ENCODE data around the gene BCL2L12.
A peak's percentile ranks its signal among the peaks of the same experiment; 100 is the strongest.

BCL2L12 gene

GRCh38 chr19:49665036-49665350 lies 740 bp upstream of the BCL2L12 start:
- no peak for DNase-seq

DNA sequence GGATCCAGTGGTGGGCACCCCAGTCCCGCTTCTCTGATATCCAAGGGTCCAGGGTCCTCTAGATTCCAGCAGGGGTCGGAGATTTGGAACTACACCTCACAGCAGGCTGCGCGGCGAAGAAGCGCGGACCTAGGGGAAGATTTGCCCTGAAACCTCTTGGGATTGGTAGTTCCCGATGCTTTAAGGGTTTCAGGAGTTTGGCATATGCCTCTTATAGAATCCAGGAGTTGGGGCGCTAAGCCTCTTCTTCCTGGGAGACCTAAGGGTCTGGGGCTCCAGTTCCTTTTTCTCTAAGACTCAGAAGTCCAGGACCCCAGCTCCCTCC lies 349 bp downstream of the BCL2L12 start:
- no peak for DNase-seq

DNA sequence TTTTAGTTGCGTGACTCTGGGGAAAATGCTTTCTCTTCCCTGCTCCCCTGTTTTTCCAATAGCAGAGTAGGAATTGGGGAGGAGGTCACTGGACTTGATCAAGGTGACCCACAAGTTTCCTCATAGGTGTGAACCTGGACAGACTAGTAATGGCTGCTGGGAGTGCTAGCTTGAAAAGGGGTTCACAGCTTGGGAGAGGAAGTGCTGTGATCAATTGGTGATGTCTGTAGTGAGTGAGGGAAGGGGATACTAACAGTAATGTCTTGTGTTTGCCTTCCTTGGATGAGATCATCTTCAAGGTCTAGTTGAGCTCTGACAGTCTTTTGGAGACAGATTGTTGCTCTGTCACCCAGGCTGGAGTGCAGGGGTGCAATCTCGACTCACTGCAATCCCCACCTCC lies 1.7 kb downstream of the BCL2L12 start:
- no peak for DNase-seq

- no peak for DNase-seq
Measured at GRCh38 chr19:49669516-49669915, 3.8 kb downstream of the BCL2L12 start.

- DNase-seq = peak; percentile 56
Measured at GRCh38 chr19:49672131-49672919, 6.6 kb downstream of the BCL2L12 start.

- DNase-seq = peak; percentile 95
Measured at GRCh38 chr19:49676136-49676783, 10.5 kb downstream of the BCL2L12 start.

GRCh38 chr19:49676784-49677230 lies 11.1 kb downstream of the BCL2L12 start:
- peak; percentile 100 for DNase-seq

GRCh38 chr19:49677231-49677900 lies 11.6 kb downstream of the BCL2L12 start, which contains the start of gene PRMT1:
Gene PRMT1 (plus strand): TSS chr19:49677271. CDS start chr19:49677281, 10 bp downstream.
- no peak for DNase-seq

- peak; percentile 57 for DNase-seq
Measured at GRCh38 chr19:49677901-49678674, 12.4 kb downstream of the BCL2L12 start.

DNA sequence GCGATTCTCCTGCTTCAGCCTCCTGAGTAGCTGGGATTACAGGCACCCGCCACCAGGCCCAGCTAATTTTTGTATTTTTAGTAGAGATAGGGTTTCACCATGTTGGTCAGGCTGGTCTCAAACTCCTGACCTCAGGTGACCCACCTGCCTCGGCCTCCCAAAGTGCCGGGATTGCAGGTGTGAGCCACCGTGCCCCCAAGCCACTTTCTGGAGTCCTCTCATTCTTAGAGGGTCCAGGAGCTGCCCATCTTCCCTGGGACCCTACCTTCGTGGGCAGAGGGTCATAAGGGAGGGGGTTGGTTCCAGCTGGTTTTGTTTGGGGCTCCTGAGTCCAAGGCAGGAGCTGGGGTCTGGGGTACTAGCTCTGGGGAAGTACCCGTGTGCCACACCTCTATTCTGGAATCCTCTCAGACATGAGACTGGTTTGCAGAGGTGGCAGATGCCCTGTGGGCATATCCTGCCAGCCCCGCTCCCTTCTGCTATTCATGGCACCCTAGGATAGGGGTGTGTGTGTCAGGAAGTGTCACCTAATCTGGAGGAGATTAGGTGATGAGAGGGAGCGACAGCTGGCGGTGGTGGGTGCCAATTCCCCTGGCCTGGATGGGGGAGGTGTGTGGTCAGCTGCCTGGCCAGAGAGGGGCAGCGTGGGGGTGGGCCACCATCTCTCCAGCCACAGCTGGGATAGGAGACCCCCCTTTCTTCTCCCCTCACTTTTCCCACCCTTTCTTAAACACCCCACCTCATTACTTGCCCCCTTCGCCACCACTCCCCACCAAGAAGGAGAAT lies 13.4 kb downstream of the BCL2L12 start:
- DNase-seq = no peak

- no peak for DNase-seq
Measured at GRCh38 chr19:49679771-49680413, 14.2 kb downstream of the BCL2L12 start.

- DNase-seq = peak; percentile 85
Measured at GRCh38 chr19:49680421-49681351, 15.0 kb downstream of the BCL2L12 start.

- no peak for DNase-seq
Measured at GRCh38 chr19:49681830-49682229, 16.1 kb downstream of the BCL2L12 start.

GRCh38 chr19:49682274-49682673 lies 16.5 kb downstream of the BCL2L12 start:
- DNase-seq = peak; percentile 54

DNA sequence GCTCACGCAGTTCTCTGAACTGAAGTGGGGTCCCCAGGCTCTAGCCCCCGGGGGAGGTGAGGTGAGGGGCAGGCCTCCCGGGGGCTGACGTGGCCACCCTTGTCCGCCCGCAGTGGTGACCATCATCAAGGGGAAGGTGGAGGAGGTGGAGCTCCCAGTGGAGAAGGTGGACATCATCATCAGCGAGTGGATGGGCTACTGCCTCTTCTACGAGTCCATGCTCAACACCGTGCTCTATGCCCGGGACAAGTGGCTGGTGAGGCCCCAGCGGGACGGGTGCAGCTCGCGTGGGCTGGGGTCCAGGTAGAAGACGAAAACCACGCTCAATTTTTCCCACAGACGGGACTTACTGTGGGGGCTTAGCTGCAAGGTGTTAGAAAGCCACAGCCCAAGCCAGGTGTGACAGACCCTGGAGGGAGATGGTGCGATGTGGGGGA lies 18.1 kb downstream of the BCL2L12 start:
- no peak for DNase-seq

DNA sequence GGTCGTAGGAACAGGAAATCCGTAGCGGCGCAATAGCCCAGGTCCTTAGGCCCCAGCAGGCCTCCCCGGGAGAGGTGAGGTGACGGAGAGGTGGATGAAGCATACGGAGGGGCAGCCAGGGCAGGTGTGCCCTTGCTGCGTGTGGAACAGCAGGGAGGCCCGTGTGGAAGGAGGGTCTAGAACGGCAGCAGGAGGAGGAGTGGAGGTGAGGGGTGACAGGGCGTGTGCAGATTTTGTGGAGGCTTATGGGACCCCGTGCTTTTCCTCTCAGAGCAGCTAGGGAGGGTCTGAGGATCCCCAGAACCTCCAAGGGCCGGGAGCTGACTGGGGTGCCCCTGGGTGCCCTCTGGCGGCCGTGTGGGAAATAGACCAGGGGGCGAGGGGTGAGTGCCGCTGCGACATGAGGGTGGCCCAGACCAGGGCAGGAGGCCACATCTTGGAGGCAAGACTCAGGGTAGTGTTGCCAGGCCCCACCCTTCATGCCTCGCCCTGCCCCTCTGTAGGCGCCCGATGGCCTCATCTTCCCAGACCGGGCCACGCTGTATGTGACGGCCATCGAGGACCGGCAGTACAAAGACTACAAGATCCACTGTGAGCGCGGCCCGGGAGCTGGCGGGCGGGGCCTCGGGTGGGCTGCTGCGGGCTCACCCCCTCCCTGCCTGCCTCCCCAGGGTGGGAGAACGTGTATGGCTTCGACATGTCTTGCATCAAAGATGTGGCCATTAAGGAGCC lies 18.7 kb downstream of the BCL2L12 start:
- DNase-seq = peak; percentile 20

DNA sequence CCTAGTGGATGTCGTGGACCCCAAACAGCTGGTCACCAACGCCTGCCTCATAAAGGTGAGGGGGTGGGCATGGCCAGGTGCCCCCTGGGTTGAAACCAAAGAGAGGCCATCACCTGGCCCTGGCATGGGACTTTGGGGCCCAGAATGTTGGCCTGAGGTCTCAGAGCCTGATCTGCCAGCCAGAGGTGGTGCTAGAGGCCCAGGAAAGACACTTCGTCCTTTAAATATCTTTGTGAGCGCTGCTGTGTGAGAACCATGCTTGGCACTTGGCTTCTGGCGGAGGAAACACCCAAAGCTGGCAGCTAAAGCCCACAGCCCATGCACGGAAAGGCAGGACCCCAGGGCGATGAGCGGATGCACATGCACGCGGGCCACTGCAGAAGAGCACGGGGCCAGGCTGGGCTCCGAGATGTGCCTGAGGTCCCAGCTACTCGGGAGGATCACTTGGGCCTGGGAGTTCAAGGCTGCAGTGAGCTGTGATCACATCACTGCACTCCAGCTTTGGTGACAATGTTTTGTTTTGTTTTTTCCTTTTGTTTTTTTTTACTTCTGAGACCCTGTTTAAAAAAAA lies 19.3 kb downstream of the BCL2L12 start:
- no peak for DNase-seq

GRCh38 chr19:49685845-49686332 lies 20.2 kb downstream of the BCL2L12 start:
- DNase-seq = no peak

DNA sequence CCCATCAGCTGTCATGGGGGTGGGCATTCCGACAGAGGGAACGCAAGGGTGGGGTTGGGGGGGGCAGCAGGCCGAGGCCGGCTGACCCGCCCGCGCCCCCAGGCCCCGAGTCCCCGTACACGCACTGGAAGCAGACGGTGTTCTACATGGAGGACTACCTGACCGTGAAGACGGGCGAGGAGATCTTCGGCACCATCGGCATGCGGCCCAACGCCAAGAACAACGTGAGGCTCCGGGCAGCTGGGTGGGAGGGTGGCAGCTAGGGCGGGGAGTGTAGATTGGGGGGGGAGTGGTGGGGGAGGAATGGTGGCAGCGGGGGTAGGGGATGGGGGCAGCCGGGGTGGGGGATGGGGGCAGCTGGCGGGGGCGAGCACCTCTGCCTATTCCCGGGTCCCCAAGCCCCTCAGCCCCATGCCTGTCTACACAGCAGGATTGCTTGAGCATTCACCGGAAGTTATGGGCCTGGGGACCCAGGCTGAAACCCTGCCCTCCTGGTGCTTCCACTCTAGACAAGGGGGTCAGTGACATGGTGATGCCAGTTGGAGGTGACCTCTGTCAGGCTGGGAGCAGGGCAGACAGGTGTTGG lies 20.9 kb downstream of the BCL2L12 start:
- no peak for DNase-seq
